Stomach (tissue), 4 donors: ENCODE results near the gene CFAP77.

Experiments used
- CTCF ChIP-seq, 7 experiments: fragments of 450-650 bp in 4 of 7; fragments of 200-600 bp in 3 of 7; sonication (generic) in 3 of 7; IDR thresholded peaks; one replicate each; pipeline ENCODE4 v1.5.1; 2016 to 2019; ENCODE audit warnings: antibody characterized with exemption in 7 of 7, control low read depth in 2 of 7, mild to moderate bottlenecking in 1 of 7
- EP300 ChIP-seq: sonication (generic); formaldehyde crosslinking; IDR thresholded peaks from one replicate; pipeline ENCODE4 v1.6.1; 2017; ENCODE audit warnings: antibody characterized with exemption
- POLR2A ChIP-seq, 4 donors: fragments of 450-650 bp; IDR thresholded peaks; one replicate each; pipeline ENCODE4 v1.6.1; 2016; ENCODE audit warnings: antibody characterized with exemption in 4 of 4, control low read depth in 2 of 4, mild to moderate bottlenecking in 1 of 4, moderate library complexity in 1 of 4

- no peak for TF ChIP-seq CTCF (IDR thresholded peaks at IDR 0.05)
- no peak for TF ChIP-seq POLR2A (IDR thresholded peaks at IDR 0.05)
- TF ChIP-seq EP300 = no peak
Observed at GRCh38 chr9:132531710-132532570, 121.9 kb downstream of the CFAP77 start.
